ENCODE measurements around the gene GUCY2D.
"Not testable (repeated sequence)": the region's sequence is repeated elsewhere in the genome, so short reads cannot be mapped to it uniquely, and the experiment has no call there.

The GUCY2D gene

DNA sequence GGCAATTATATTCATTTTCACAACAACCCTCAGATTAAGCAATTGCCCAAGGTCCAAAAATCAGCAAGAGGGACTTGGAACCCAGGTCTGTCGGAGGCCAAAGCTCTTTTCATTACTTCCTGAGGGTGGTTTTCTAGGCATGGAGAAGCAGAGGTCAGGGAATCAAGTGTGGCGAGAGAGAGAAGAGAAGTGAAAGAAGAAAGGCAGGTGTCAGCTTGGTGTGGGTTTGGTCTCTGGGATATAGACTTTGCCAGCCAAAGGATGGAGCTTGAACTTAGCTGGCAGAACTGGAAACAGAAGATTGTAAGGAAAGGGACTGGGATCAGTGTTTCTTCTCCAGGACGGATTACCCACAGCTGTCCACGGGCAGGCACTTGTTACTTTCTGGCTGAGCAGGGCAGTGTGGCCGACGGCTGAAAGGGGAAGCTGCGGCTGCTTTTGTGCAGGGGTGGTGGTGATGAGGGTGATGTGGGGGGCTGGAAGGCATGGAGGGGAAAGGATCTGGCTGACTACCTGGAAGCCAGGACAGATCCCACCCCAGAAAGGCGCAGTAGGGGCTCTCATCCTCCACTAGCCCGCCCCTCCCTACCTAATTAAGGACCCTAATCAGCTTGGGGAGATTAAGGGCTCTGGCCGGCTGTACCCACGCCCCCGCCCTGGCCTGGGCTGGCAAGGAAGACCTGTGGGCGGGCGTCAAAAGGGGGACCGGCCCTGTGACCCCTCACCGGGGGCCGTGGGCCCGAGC lies at the start of gene GUCY2D:
Gene GUCY2D, plus strand, starts transcription at position 640 of the 745 bp plus-strand sequence. CDS start 433 bp downstream, outside the sequence.
- DNase-seq = peak; percentile 78

GRCh38 chr17:7953266-7953665 lies 49.1 kb upstream of the GUCY2D start:
- not testable (repeated sequence) for DNase-seq

DNA sequence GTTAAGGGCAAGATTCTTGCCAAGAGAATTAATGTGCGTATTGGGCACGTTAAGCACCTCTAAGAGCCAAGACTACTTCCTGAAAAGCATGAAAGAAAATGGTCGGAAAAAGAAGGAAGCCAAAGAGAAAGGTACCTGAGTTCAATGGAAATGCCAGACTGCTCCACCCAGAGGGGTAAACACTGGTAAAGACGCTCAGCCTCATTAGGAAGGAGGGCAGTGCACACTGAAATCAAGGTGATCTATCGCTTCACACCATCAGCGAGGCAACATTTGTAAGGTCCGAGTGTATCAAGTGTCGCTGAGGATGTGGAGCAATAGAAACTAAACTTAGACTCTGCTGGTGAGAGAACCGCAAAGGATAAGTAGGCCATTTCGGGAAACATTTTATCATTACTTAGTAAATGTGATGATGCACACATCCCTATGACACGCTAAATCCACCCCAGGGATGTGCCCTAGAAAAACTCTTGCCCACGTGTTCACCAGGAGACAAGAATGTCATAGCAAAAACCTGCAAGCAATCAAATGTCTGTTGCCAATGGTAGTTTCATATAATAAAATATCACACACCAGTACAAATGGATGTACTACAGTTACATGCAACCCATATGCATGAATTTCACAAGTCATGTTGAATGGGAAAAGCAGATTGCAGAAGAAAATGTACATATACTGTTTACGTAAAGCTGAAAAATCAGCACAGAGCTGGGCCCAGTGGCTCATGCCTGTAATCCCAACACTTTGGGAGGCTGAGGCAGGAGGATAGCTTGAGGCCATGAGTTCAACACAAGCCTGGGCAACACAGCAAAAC lies 46.8 kb upstream of the GUCY2D start:
- no peak for DNase-seq

- no peak for DNase-seq
Measured at GRCh38 chr17:7956228-7956965, 46.0 kb upstream of the GUCY2D start.

GRCh38 chr17:7959503-7960253 lies 42.7 kb upstream of the GUCY2D start:
- DNase-seq = peak; percentile 77

DNA sequence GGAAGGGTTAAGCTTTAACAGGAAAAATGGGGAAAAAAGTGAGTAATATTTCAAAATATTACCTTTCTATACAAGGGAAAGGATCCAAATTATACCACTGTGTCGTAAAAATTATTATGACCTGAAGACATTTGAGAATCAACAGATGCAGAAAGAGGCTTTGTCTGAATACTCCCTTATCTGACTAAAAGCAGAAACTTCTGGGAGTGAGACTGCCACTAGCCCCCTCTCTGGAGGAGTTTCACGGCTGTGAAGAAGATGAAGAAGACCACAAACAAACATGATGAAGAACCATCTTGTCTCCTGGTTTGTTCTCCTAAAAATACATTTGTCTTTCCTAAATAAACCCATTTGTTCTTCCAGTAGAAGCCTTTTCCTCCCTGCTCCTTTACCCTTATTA lies 41.0 kb upstream of the GUCY2D start:
- DNase-seq = peak; percentile 22

DNA sequence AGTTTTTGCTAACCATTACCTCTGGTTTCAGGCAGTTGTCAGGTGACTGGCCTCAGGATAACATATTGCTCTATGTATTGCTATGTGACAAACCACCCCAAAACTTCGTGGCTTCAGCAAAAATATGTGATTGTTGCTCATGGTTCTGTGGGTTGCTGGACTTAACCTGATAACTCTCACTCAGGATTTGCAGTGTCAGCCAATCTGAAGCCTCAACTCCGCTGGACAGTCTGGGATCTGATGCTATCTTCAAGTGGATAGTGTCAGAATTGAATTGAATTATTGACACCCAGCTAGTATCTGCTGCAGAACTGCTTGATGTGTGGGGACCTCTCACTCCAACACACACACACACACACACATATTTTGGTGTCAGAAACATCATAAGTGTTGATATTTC lies 34.7 kb upstream of the GUCY2D start:
- no peak for DNase-seq

- DNase-seq = peak; percentile 82
Measured at GRCh38 chr17:7969433-7969832, 33.0 kb upstream of the GUCY2D start.

- DNase-seq = no peak
Measured at GRCh38 chr17:7971651-7972050, 30.8 kb upstream of the GUCY2D start.

DNA sequence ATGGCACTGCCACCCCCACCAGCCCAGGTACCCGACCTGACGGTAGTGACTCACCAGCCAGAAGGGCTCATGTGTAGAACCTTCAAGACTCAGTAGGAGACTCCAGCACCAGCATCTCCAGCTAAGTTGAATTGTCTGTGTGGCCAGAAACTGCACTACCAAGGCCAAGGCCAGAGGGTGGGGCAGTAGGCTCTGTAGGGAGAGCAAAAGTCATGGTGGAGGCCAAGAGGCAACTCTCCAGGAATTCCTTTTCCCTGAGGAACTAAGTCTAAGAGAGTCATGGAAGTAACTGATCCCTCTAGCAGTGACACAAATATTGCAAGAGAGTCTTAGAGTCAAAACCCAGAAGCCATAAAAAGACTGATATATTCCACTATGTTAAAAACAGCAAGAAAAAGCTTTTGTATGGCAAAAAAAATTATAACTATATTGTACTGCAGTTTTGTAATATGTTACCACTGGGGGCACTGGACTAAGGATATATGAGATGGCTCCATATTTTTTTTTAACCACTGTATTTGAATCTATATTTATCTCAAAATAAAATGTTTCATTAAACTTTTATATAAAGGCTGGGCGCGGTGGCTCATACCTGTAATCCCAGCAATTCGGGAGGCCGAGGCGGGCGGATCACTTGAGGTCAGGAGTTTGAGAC lies 30.2 kb upstream of the GUCY2D start:
- peak; percentile 50 for DNase-seq

DNA sequence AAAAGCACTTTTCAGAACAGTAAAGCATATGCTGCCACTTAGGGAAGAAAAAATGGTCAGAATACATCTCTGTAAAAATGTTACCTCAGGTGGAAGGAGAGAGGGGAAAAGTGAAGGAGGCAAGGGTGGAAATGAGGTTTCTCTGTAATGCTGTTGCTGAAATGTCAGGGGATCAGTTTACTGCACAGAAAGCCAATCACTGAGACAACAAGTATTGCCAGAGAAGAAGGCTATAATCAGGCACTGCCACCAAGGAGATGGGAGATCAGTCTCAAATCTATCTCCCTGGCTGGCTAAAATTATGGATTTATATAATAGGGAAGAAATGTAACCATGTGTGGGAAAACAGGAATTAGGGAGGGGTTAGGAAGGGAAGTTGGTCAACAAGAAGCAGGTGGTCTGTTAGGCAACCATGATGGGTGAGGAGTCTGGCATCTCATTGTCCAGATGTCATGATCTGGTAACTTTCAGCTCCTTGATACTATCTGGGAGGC lies 27.7 kb upstream of the GUCY2D start:
- DNase-seq = no peak

DNA sequence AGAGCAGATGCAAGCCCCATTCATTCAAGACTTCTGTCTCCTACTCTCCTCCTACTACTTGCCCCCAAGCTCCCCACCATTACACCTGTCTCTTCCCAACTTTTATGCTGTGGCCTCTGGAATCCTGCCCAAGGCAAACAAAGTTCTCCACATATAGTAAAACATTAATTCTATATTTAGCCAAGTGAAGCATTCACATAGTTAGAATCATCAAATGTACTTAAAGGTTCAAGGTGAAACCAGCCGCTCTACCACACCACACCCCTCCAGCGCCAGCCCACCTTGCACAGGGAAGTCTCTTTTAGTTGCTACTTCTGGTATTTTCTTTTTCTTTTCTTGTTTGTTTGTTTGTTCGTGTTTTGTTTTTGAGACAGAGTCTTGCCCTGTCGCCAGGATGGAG lies 25.4 kb upstream of the GUCY2D start:
- DNase-seq = no peak

GRCh38 chr17:7977805-7978204 lies 24.6 kb upstream of the GUCY2D start:
- DNase-seq = no peak

DNA sequence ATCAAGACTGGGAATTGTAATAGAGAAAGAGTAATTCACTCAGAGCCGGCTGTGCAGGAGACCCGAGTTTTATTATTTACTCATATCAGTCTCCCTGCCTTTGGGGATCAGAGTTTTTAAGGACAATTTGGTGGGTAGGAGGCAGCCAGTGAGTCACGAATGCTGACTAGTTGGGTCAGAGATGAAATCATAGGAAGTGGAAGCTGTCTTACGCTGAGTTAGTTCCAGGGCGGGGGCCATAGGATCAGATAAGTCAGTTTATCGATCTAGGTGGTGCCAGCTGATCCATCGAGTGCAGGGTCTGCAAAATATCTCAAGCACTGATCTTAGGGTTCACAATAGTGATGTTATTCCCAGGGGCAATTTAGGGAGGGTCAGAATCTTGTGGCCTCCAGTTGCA lies 20.2 kb upstream of the GUCY2D start:
- peak; percentile 55 for DNase-seq

- peak; percentile 49 for DNase-seq
Measured at GRCh38 chr17:7982666-7983065, 19.7 kb upstream of the GUCY2D start.

GRCh38 chr17:7984904-7985303 lies 17.5 kb upstream of the GUCY2D start:
- DNase-seq = no peak

DNA sequence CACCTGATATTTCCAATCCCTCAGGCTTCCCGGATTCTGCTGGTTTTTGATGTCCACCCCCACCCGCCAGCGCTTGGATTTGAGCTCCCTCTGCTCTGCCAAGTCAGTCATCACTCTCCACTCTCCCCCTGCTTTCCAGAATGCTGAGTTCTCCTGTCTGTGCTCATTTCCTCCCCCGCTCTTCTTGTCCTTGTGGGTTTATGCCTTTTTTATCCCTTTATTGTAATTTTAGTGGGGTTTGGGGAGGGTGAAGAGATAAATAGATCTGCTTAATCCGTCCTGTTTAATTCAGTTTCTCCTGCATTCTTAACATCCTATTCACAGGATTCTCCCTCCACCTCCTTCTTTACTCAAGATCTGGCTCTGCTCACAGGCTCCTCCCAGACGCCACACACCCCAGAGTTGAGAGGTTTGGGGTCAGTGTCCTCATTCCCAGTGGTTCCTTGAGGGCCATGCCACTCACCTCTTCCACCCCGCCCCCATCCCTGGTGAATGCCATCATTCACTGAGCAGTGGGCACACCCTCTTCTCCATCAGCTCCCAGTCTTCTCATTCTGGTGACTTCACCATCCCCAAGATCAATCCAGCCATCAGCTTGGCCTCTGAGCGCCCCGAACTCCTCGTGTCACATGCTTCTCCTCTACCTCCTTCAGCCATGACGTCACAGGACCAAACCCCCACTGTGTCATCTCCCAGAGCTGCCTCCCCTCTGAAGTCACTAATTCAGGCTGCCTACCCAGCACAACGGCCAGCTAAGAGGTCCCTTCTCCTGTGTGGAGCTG lies 15.1 kb upstream of the GUCY2D start:
- no peak for DNase-seq

- DNase-seq = peak; percentile 95
Measured at GRCh38 chr17:7988750-7989178, 13.7 kb upstream of the GUCY2D start.

GRCh38 chr17:7989781-7990655 lies 12.4 kb upstream of the GUCY2D start:
- DNase-seq = peak; percentile 92

- no peak for DNase-seq
Measured at GRCh38 chr17:7992516-7992915, 9.9 kb upstream of the GUCY2D start.
